ENCODE measurements around the gene ADARB2. TPM values are rescaled to one million over a fixed set of nuclear protein-coding genes. Genes with fewer than 3 reads are reported as not detected.
"Not testable (repeated sequence)": the region's sequence is repeated elsewhere in the genome, so short reads cannot be mapped to it uniquely, and the experiment has no call there.

The ADARB2 gene
- total and polyA plus RNA-seq, 2 donors = 0.66 to 2.5 TPM

GRCh38 chr10:1327759-1328158 lies 409.6 kb downstream of the ADARB2 start:
- no peak overlapping the region for H3K27ac ChIP-seq (ENCODE audit: low read depth in 1 of 2, low read length in 1 of 2)
- H3K36me3 ChIP-seq (ENCODE audit: control insufficient read depth in 2 of 2, insufficient read depth in 2 of 2, low read length in 1 of 2) = no peaks in the 10 kb centered on the region
- peaks cover 0 to 6% of the 10 kb centered on the region in 2 donors for H3K9me3 ChIP-seq (ENCODE audit: control insufficient read depth in 2 of 2, insufficient read depth in 1 of 2, low read length in 1 of 2)
- no peak for DNase-seq (ENCODE audit: low read depth in 6 of 9, low spot score in 9 of 9)
- H3K4me1 ChIP-seq (ENCODE audit: control insufficient read depth in 2 of 2, insufficient read depth in 2 of 2, low read length in 2 of 2) = no peaks in the 10 kb centered on the region
- 95% methylated on average over 15 of the region's 15 CpGs for WGBS
- H3K27me3 ChIP-seq (ENCODE audit: control insufficient read depth in 2 of 2, insufficient read depth in 1 of 2, low read length in 1 of 2) = no peaks in the 10 kb centered on the region
- no peak overlapping the region for H3K4me3 ChIP-seq (ENCODE audit: low read length in 2 of 2)

GRCh38 chr10:1326514-1326913 lies 410.8 kb downstream of the ADARB2 start:
- WGBS = 90% methylated on average over 20 of the region's 20 CpGs
- DNase-seq (ENCODE audit: low read depth in 6 of 9, low spot score in 9 of 9); H3K4me1 ChIP-seq (ENCODE audit: control insufficient read depth in 2 of 2, insufficient read depth in 2 of 2, low read length in 2 of 2); H3K36me3 ChIP-seq (ENCODE audit: control insufficient read depth in 2 of 2, insufficient read depth in 2 of 2, low read length in 1 of 2); H3K9me3 ChIP-seq (ENCODE audit: control insufficient read depth in 2 of 2, insufficient read depth in 1 of 2, low read length in 1 of 2); H3K27me3 ChIP-seq (ENCODE audit: control insufficient read depth in 2 of 2, insufficient read depth in 1 of 2, low read length in 1 of 2); H3K27ac ChIP-seq (ENCODE audit: low read depth in 1 of 2, low read length in 1 of 2); H3K4me3 ChIP-seq (ENCODE audit: low read length in 2 of 2): not testable (repeated sequence)

- Histone ChIP-seq H3K36me3 (ENCODE audit: control insufficient read depth in 2 of 2, insufficient read depth in 2 of 2, low read length in 1 of 2) (no peaks in the 10 kb centered on the region), H3K4me3 (ENCODE audit: low read length in 2 of 2) (no peak overlapping the region), H3K27ac (ENCODE audit: low read depth in 1 of 2, low read length in 1 of 2) (no peak overlapping the region), H3K9me3 (ENCODE audit: control insufficient read depth in 2 of 2, insufficient read depth in 1 of 2, low read length in 1 of 2) (peaks cover 0 to 6% of the 10 kb centered on the region in 2 donors), H3K27me3 (ENCODE audit: control insufficient read depth in 2 of 2, insufficient read depth in 1 of 2, low read length in 1 of 2) (no peaks in the 10 kb centered on the region), H3K4me1 (ENCODE audit: control insufficient read depth in 2 of 2, insufficient read depth in 2 of 2, low read length in 2 of 2) (no peaks in the 10 kb centered on the region)
- DNase-seq (ENCODE audit: low read depth in 6 of 9, low spot score in 9 of 9) = no peak
- WGBS = 87% methylated on average over 10 of the region's 10 CpGs
Measured at GRCh38 chr10:1324903-1325302, 412.4 kb downstream of the ADARB2 start.

GRCh38 chr10:1323951-1324350 lies 413.4 kb downstream of the ADARB2 start:
- Histone ChIP-seq H3K27me3 (ENCODE audit: control insufficient read depth in 2 of 2, insufficient read depth in 1 of 2, low read length in 1 of 2) (no peaks in the 10 kb centered on the region), H3K4me1 (ENCODE audit: control insufficient read depth in 2 of 2, insufficient read depth in 2 of 2, low read length in 2 of 2) (no peaks in the 10 kb centered on the region), H3K9me3 (ENCODE audit: control insufficient read depth in 2 of 2, insufficient read depth in 1 of 2, low read length in 1 of 2) (peaks cover 0 to 6% of the 10 kb centered on the region in 2 donors), H3K36me3 (ENCODE audit: control insufficient read depth in 2 of 2, insufficient read depth in 2 of 2, low read length in 1 of 2) (no peaks in the 10 kb centered on the region), H3K27ac (ENCODE audit: low read depth in 1 of 2, low read length in 1 of 2) (no peak overlapping the region), H3K4me3 (ENCODE audit: low read length in 2 of 2) (no peak overlapping the region)
- 79% methylated on average over 6 of the region's 6 CpGs for WGBS
- no peak for DNase-seq (ENCODE audit: low read depth in 6 of 9, low spot score in 9 of 9)

- Histone ChIP-seq H3K4me3 (ENCODE audit: low read length in 2 of 2) (no peak overlapping the region), H3K4me1 (ENCODE audit: control insufficient read depth in 2 of 2, insufficient read depth in 2 of 2, low read length in 2 of 2) (no peaks in the 10 kb centered on the region), H3K27ac (ENCODE audit: low read depth in 1 of 2, low read length in 1 of 2) (no peak overlapping the region), H3K27me3 (ENCODE audit: control insufficient read depth in 2 of 2, insufficient read depth in 1 of 2, low read length in 1 of 2) (peaks cover 0 to 2% of the 10 kb centered on the region in 2 donors), H3K9me3 (ENCODE audit: control insufficient read depth in 2 of 2, insufficient read depth in 1 of 2, low read length in 1 of 2) (no peaks in the 10 kb centered on the region), H3K36me3 (ENCODE audit: control insufficient read depth in 2 of 2, insufficient read depth in 2 of 2, low read length in 1 of 2) (no peaks in the 10 kb centered on the region)
- 91% methylated on average over 3 of the region's 3 CpGs for WGBS
- no peak for DNase-seq (ENCODE audit: low read depth in 6 of 9, low spot score in 9 of 9)
Measured at GRCh38 chr10:1320739-1321320, 416.5 kb downstream of the ADARB2 start.

- peaks cover 0 to 2% of the 10 kb centered on the region in 2 donors for H3K27me3 ChIP-seq (ENCODE audit: control insufficient read depth in 2 of 2, insufficient read depth in 1 of 2, low read length in 1 of 2)
- no peaks in the 10 kb centered on the region for H3K36me3 ChIP-seq (ENCODE audit: control insufficient read depth in 2 of 2, insufficient read depth in 2 of 2, low read length in 1 of 2)
- no peak for DNase-seq (ENCODE audit: low read depth in 6 of 9, low spot score in 9 of 9)
- H3K9me3 ChIP-seq (ENCODE audit: control insufficient read depth in 2 of 2, insufficient read depth in 1 of 2, low read length in 1 of 2) = no peaks in the 10 kb centered on the region
- peaks cover 0 to 3% of the 10 kb centered on the region in 2 donors for H3K4me1 ChIP-seq (ENCODE audit: control insufficient read depth in 2 of 2, insufficient read depth in 2 of 2, low read length in 2 of 2)
- 69% methylated on average over 8 of the region's 8 CpGs for whole genome bisulfite sequencing
- no peak overlapping the region for H3K4me3 ChIP-seq (ENCODE audit: low read length in 2 of 2)
- H3K27ac ChIP-seq (ENCODE audit: low read depth in 1 of 2, low read length in 1 of 2) = no peak overlapping the region
Measured at GRCh38 chr10:1316809-1317143, 420.5 kb downstream of the ADARB2 start.

- H3K27ac ChIP-seq (ENCODE audit: low read depth in 1 of 2, low read length in 1 of 2) = no peak overlapping the region
- H3K9me3 ChIP-seq (ENCODE audit: control insufficient read depth in 2 of 2, insufficient read depth in 1 of 2, low read length in 1 of 2) = no peaks in the 10 kb centered on the region
- H3K27me3 ChIP-seq (ENCODE audit: control insufficient read depth in 2 of 2, insufficient read depth in 1 of 2, low read length in 1 of 2) = peaks cover 0 to 2% of the 10 kb centered on the region in 2 donors
- no peak for DNase-seq (ENCODE audit: low read depth in 6 of 9, low spot score in 9 of 9)
- 89% methylated on average over 16 of the region's 16 CpGs for WGBS
- H3K4me3 ChIP-seq (ENCODE audit: low read length in 2 of 2) = no peak overlapping the region
- H3K4me1 ChIP-seq (ENCODE audit: control insufficient read depth in 2 of 2, insufficient read depth in 2 of 2, low read length in 2 of 2) = peaks cover 0 to 3% of the 10 kb centered on the region in 2 donors
- H3K36me3 ChIP-seq (ENCODE audit: control insufficient read depth in 2 of 2, insufficient read depth in 2 of 2, low read length in 1 of 2) = no peaks in the 10 kb centered on the region
Measured at GRCh38 chr10:1316121-1316808, 421.1 kb downstream of the ADARB2 start.

GRCh38 chr10:1315178-1315577 lies 422.1 kb downstream of the ADARB2 start:
- 94% methylated on average over 10 of the region's 10 CpGs for WGBS
- Histone ChIP-seq H3K4me3 (ENCODE audit: low read length in 2 of 2) (no peak overlapping the region), H3K27ac (ENCODE audit: low read depth in 1 of 2, low read length in 1 of 2) (no peak overlapping the region), H3K36me3 (ENCODE audit: control insufficient read depth in 2 of 2, insufficient read depth in 2 of 2, low read length in 1 of 2) (no peaks in the 10 kb centered on the region), H3K27me3 (ENCODE audit: control insufficient read depth in 2 of 2, insufficient read depth in 1 of 2, low read length in 1 of 2) (peaks cover 0 to 2% of the 10 kb centered on the region in 2 donors), H3K9me3 (ENCODE audit: control insufficient read depth in 2 of 2, insufficient read depth in 1 of 2, low read length in 1 of 2) (no peaks in the 10 kb centered on the region), H3K4me1 (ENCODE audit: control insufficient read depth in 2 of 2, insufficient read depth in 2 of 2, low read length in 2 of 2) (peaks cover 0 to 3% of the 10 kb centered on the region in 2 donors)
- no peak for DNase-seq (ENCODE audit: low read depth in 6 of 9, low spot score in 9 of 9)

GRCh38 chr10:1311726-1312125 lies 425.6 kb downstream of the ADARB2 start:
- DNase-seq (ENCODE audit: low read depth in 6 of 9, low spot score in 9 of 9) = no peak
- Histone ChIP-seq H3K27me3 (ENCODE audit: control insufficient read depth in 2 of 2, insufficient read depth in 1 of 2, low read length in 1 of 2) (peaks cover 0 to 2% of the 10 kb centered on the region in 2 donors), H3K4me3 (ENCODE audit: low read length in 2 of 2) (no peak overlapping the region), H3K4me1 (ENCODE audit: control insufficient read depth in 2 of 2, insufficient read depth in 2 of 2, low read length in 2 of 2) (peaks cover 0 to 3% of the 10 kb centered on the region in 2 donors), H3K36me3 (ENCODE audit: control insufficient read depth in 2 of 2, insufficient read depth in 2 of 2, low read length in 1 of 2) (no peaks in the 10 kb centered on the region), H3K9me3 (ENCODE audit: control insufficient read depth in 2 of 2, insufficient read depth in 1 of 2, low read length in 1 of 2) (no peaks in the 10 kb centered on the region), H3K27ac (ENCODE audit: low read depth in 1 of 2, low read length in 1 of 2) (no peak overlapping the region)
- WGBS = 94% methylated on average over 7 of the region's 7 CpGs

Measured in thymus (tissue), 11 donors.